Peyer's patch (tissue), 4 donors: ENCODE results near the gene ADAMTSL3.

ENCODE experiments used
- POLR2A ChIP-seq, 2 donors: fragments of 450-650 bp; IDR thresholded peaks; one replicate each; pipeline ENCODE4 v1.5.1; 2017; ENCODE audit warnings: antibody characterized with exemption in 2 of 2, mild to moderate bottlenecking in 2 of 2, moderate library complexity in 2 of 2
- TF ChIP-seq, protein P1 (sequence below), 6 experiments: fragments of 450-650 bp in 4 of 6; fragments of 200-600 bp in 2 of 6; sonication (generic) in 1 of 6; IDR thresholded peaks; one replicate each; pipeline ENCODE4 v1.5.1; 2017 to 2019; ENCODE audit warnings: antibody characterized with exemption in 6 of 6, mild to moderate bottlenecking in 3 of 6, moderate library complexity in 1 of 6

DNA sequence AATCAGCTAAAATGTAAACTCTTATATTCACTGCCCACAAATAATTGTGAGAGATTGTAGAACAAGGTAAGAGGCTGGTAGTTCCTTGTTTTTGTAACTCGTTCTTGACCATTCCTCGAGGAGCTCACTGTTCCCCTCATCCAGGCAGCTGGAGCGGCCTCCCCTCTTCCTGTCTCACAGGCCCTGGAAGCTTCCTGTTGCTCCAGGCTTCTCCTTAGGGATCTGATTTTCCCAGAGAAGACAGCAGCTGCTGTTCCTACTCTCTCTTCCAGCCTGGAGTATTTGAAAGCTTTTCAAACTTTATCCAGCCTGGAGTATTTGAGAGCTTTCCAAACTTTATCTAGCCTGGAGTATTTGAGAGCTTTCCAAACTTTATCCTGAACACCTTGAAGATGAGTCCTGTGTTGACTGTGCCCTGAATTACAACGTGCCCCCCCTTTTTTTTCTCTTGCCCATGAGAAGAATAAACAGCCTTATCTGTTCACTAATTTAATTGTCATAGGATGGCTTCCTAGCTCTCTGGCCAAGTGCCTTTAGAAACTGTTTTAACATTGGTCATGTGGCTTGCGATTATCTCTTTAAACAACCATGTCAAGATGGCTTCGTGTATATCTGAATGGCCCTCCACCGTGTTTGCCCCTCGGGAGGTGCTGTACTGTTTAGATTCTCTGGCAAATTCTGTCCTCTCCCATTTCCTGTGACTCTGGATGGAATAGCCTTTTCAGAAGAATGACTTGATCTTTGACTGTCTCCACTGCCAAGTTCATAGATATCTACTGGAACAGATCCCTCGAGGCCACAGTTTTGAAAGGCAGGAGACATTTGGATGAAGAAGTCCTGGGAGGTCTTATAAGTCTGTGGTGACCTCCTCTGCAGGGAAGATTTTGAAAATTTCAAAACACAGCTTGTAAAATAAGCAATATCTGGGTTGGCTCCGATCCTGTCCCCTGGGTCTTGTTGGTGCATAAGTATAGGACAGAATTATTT is 4.8 kb downstream of the ADAMTSL3 start:
- TF ChIP-seq, protein P1, sequence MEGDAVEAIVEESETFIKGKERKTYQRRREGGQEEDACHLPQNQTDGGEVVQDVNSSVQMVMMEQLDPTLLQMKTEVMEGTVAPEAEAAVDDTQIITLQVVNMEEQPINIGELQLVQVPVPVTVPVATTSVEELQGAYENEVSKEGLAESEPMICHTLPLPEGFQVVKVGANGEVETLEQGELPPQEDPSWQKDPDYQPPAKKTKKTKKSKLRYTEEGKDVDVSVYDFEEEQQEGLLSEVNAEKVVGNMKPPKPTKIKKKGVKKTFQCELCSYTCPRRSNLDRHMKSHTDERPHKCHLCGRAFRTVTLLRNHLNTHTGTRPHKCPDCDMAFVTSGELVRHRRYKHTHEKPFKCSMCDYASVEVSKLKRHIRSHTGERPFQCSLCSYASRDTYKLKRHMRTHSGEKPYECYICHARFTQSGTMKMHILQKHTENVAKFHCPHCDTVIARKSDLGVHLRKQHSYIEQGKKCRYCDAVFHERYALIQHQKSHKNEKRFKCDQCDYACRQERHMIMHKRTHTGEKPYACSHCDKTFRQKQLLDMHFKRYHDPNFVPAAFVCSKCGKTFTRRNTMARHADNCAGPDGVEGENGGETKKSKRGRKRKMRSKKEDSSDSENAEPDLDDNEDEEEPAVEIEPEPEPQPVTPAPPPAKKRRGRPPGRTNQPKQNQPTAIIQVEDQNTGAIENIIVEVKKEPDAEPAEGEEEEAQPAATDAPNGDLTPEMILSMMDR (IDR thresholded peaks at IDR 0.05): no peak
- no peak for TF ChIP-seq POLR2A (IDR thresholded peaks at IDR 0.05)
